Endothelial cell of umbilical vein (primary cell): ENCODE results near the gene RCAN3. TPM values are rescaled to one million over a fixed set of nuclear protein-coding genes. Genes with fewer than 3 reads are reported as not detected.

Experiments used
- BruUV-seq: library from RNA; stranded (reverse); fragments of 400-500 nt; replicated peaks from 2 replicates; lab custom pipeline; 2021; lab: Mats Ljungman, UMichigan
- CTCF ChIA-PET: fragments of 300-600, 350-600 bp; sonication (Branson Sonifier 250); formaldehyde crosslinking; loops from one replicate; lab custom pipeline; 2021; ENCODE audit warnings: antibody characterized with exemption, inconsistent platforms; lab: Charles Lee
- POLR2A ChIA-PET: fragments of 300-600, 350-600 bp; sonication (Branson Sonifier 250); formaldehyde crosslinking; loops from one replicate; lab custom pipeline; 2021; ENCODE audit warnings: antibody characterized with exemption, inconsistent platforms; lab: Charles Lee
- DNase-seq: peaks from one replicate; pipeline ENCODE4 v3.0.0-alpha.2; 2011; ENCODE audit warnings: low read depth, low spot score
- FAIRE-seq: peaks from 2 replicates; lab custom pipeline; 2011; peaks lifted over from hg19 to GRCh38; lab: Jason Lieb, UNC
- H2AFZ ChIP-seq: 2 replicates; pipeline ENCODE4 v1.6.0; 2012; ENCODE audit warnings: low read depth, low read length, control low read depth, inconsistent platforms
- H3K27ac ChIP-seq: 2 replicates; pipeline ENCODE4 v1.5.1; 2011; ENCODE audit warnings: low read depth, mild to moderate bottlenecking, control low read depth, low read length, moderate library complexity; ENCODE audit not compliant: insufficient read depth
- H3K27me3 ChIP-seq, 2 experiments: 2 replicates each; pipeline versions ENCODE4 v1.6.0 to v1.6.1; 2011; ENCODE audit warnings: low read length in 2 of 2, mixed read lengths in 1 of 2; ENCODE audit not compliant: control insufficient read depth in 2 of 2, insufficient read depth in 2 of 2
- H3K36me3 ChIP-seq, 2 experiments: 2 replicates in 1 of 2; 3 replicates in 1 of 2; pipeline ENCODE4 v1.5.1; 2011; ENCODE audit warnings: low read length in 2 of 2, mild to moderate bottlenecking in 1 of 2, moderate library complexity in 1 of 2; ENCODE audit not compliant: control insufficient read depth in 2 of 2, insufficient read depth in 2 of 2; ENCODE audit errors: extremely low read depth in 1 of 2
- H3K4me1 ChIP-seq: 3 replicates; pipeline ENCODE4 v1.5.1; 2011; ENCODE audit warnings: mild to moderate bottlenecking, low read length; ENCODE audit not compliant: control insufficient read depth, insufficient read depth; ENCODE audit errors: extremely low read depth
- H3K4me2 ChIP-seq: 2 replicates; pipeline ENCODE4 v1.6.1; 2011; ENCODE audit warnings: low read length, control low read depth, mixed read lengths; ENCODE audit not compliant: insufficient read depth
- H3K4me3 ChIP-seq, 3 experiments: fragments of 200-600 bp in 1 of 3; sonication (generic), shearing (Covaris generic) in 1 of 3; replicated peaks in 1 of 3; 2 replicates each; pipeline ENCODE4 v1.5.1; 2011 to 2016; ENCODE audit warnings: control low read depth in 3 of 3, low read length in 3 of 3, mild to moderate bottlenecking in 2 of 3, inconsistent platforms in 1 of 3, low read depth in 1 of 3, moderate library complexity in 1 of 3; ENCODE audit not compliant: insufficient read depth in 1 of 3
- H3K79me2 ChIP-seq: 2 replicates; pipeline ENCODE4 v1.6.0; 2012; ENCODE audit warnings: low read length, inconsistent platforms; ENCODE audit not compliant: control insufficient read depth, insufficient read depth
- H3K9ac ChIP-seq: replicated peaks from 2 replicates; pipeline ENCODE3; 2011; ENCODE audit warnings: low read length, control low read depth; ENCODE audit not compliant: insufficient read depth; ENCODE audit errors: extremely low read depth
- H3K9me1 ChIP-seq: replicated peaks from 3 replicates; pipeline ENCODE4 v1.6.0; 2011; ENCODE audit warnings: mild to moderate bottlenecking, low read length; ENCODE audit not compliant: control insufficient read depth, insufficient read depth; ENCODE audit errors: extremely low read depth
- H3K9me3 ChIP-seq: replicated peaks from 2 replicates; pipeline ENCODE4 v1.5.1; 2012; ENCODE audit warnings: low read length, inconsistent platforms; ENCODE audit not compliant: control insufficient read depth, insufficient read depth
- H4K20me1 ChIP-seq: replicated peaks from 2 replicates; pipeline ENCODE3; 2011; ENCODE audit warnings: mild to moderate bottlenecking, low read length; ENCODE audit not compliant: control insufficient read depth, insufficient read depth; ENCODE audit errors: extremely low read depth
- EZH2 ChIP-seq: IDR thresholded peaks from 2 replicates; pipeline ENCODE4 v1.6.1; 2012; ENCODE audit warnings: borderline replicate concordance, low read depth, mild to moderate bottlenecking, moderate library complexity, low read length, inconsistent platforms; ENCODE audit not compliant: severe bottlenecking
- FOS ChIP-seq: IDR thresholded peaks from 2 replicates; pipeline ENCODE4 v1.6.1; 2011; ENCODE audit warnings: mild to moderate bottlenecking, low read length, moderate library complexity, borderline replicate concordance; ENCODE audit not compliant: insufficient read depth
- GATA2 ChIP-seq: IDR thresholded peaks from 2 replicates; pipeline ENCODE4 v1.7.0; 2011; ENCODE audit warnings: low read depth, mild to moderate bottlenecking, moderate library complexity, mixed read lengths, low read length; ENCODE audit not compliant: insufficient read length, insufficient read depth
- JUN ChIP-seq: IDR thresholded peaks from 2 replicates; pipeline ENCODE4 v1.6.1; 2011; ENCODE audit warnings: borderline replicate concordance, low read depth; ENCODE audit not compliant: insufficient read length, insufficient read depth
- MYC ChIP-seq: IDR thresholded peaks from one replicate; pipeline ENCODE4 v1.6.1; 2011; ENCODE audit warnings: mild to moderate bottlenecking, low read depth, low read length
- POLR2A ChIP-seq: IDR thresholded peaks from 2 replicates; pipeline ENCODE4 v1.6.1; 2012; ENCODE audit warnings: low read depth, mild to moderate bottlenecking, control low read depth, low read length
- POLR2AphosphoS5 ChIP-seq: IDR thresholded peaks from 2 replicates; pipeline ENCODE4 v1.6.1; 2012; ENCODE audit warnings: low read depth, mild to moderate bottlenecking, control low read depth, low read length, moderate library complexity; ENCODE audit not compliant: insufficient read depth
- dilution Hi-C: fragments of 300-500 bp; cut with MboI; formaldehyde crosslinking; loops from one replicate; pipeline ENCODE4 v1.15.0; 2019; ENCODE audit warnings: low sequenced_read_pairs; ENCODE audit not compliant: extremely low pct_ligation_motif_present
- intact Hi-C: fragments of 100-400 bp; cut with micrococcal nuclease; formaldehyde crosslinking; loops from one replicate; pipeline ENCODE4 v1.10.0; 2022
- polyA plus RNA-seq, 4 experiments: library from polyadenylated mRNA; depleted of rRNA in 3 of 4; stranded (reverse) in 3 of 4; unstranded in 1 of 4; fragments of >200 nt; gene quantifications; 2 replicates each; pipeline versions ENCODE4 v1.2.1 to v1.2.3, GENCODE V29; 2011 to 2012; ENCODE audit warnings: missing spikeins in 1 of 4
- total RNA-seq: library from RNA; stranded (reverse); gene quantifications from 2 replicates; pipeline ENCODE4 v1.2.3, GENCODE V29; 2021
- TF ChIP-seq, protein P1 (sequence below): IDR thresholded peaks from 2 replicates; pipeline ENCODE4 v1.6.1; 2011; ENCODE audit not compliant: insufficient read depth, insufficient read length
- TF ChIP-seq, protein P2 (sequence below), 2 donors: IDR thresholded peaks; 1 replicate in 1 of 2; 2 replicates in 1 of 2; pipeline ENCODE4 v1.5.1; 2011; ENCODE audit warnings: low read length in 2 of 2, mild to moderate bottlenecking in 2 of 2, moderate library complexity in 2 of 2, control low read depth in 1 of 2, inconsistent platforms in 1 of 2, low read depth in 1 of 2; ENCODE audit not compliant: insufficient read depth in 1 of 2; ENCODE audit errors: extremely low read depth in 1 of 2

RCAN3 gene
- total and polyA plus RNA-seq, 2 donors (not counting 3 experiments of a cell fraction or from before 2014, with no cell fraction given): 0.99 to 5.1 TPM

DNA sequence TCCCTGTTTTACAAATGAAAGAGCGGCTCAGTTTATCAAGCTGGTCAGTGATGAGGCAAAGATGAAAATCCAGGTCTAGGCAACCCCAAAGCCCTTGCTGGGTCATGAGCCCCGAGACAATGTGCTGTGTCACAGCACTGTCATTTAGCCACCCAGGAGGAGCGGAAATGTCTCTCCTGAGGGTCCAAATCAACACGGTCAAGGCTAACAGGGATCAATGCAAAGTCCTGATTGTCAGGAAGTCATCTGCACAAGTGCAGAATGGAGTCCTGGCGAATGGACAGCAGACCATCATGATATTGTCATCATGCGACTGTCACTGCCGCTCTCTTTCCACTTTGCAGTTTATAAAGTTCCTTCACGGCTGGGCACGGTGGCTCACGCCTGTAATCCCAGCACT, 83.5 kb downstream of the RCAN3 start:
- no peaks in the 10 kb centered on the region for H4K20me1 ChIP-seq
- H2AFZ ChIP-seq: no peak overlapping the region
- ChIA-PET CTCF (interaction anchor here (1.5 to 4.8 kb wide), 7 partner anchors 11 to 387 kb away, joined by 4 to 59 read pairs (median 9); no protein-coding TSS in a partner anchor), POLR2A (interaction anchor here (1.0 kb wide), 1 partner anchor 9 kb away, joined by 5 read pairs; no protein-coding TSS in a partner anchor)
- H3K9me1 ChIP-seq: no peaks in the 10 kb centered on the region
- H3K36me3 ChIP-seq: no peaks in the 10 kb centered on the region
- H3K4me2 ChIP-seq: no peak overlapping the region
- intact Hi-C loops (loop anchor here (5.0 kb wide), 2 partner anchors 384 to 434 kb away; no protein-coding TSS in a partner anchor), dilution Hi-C loops (no loop called here)
- DNase-seq (no peak), FAIRE-seq (no peak)
- no TSS peak for BruUV-seq
- H3K27me3 ChIP-seq: peaks cover 0 to 6% of the 10 kb centered on the region in 2 experiments
- no peaks in the 10 kb centered on the region for H3K9me3 ChIP-seq
- H3K27ac ChIP-seq: no peak overlapping the region
- no peaks in the 10 kb centered on the region for H3K4me1 ChIP-seq
- no peak overlapping the region for H3K9ac ChIP-seq
- H3K79me2 ChIP-seq: no peaks in the 10 kb centered on the region
- TF ChIP-seq POLR2AphosphoS5 (no peak), JUN (no peak), EZH2 (no peak), GATA2 (no peak), FOS (no peak), POLR2A (no peak), MYC (no peak)
- TF ChIP-seq, protein P1, sequence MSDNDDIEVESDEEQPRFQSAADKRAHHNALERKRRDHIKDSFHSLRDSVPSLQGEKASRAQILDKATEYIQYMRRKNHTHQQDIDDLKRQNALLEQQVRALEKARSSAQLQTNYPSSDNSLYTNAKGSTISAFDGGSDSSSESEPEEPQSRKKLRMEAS: no peak
- TF ChIP-seq, protein P2, sequence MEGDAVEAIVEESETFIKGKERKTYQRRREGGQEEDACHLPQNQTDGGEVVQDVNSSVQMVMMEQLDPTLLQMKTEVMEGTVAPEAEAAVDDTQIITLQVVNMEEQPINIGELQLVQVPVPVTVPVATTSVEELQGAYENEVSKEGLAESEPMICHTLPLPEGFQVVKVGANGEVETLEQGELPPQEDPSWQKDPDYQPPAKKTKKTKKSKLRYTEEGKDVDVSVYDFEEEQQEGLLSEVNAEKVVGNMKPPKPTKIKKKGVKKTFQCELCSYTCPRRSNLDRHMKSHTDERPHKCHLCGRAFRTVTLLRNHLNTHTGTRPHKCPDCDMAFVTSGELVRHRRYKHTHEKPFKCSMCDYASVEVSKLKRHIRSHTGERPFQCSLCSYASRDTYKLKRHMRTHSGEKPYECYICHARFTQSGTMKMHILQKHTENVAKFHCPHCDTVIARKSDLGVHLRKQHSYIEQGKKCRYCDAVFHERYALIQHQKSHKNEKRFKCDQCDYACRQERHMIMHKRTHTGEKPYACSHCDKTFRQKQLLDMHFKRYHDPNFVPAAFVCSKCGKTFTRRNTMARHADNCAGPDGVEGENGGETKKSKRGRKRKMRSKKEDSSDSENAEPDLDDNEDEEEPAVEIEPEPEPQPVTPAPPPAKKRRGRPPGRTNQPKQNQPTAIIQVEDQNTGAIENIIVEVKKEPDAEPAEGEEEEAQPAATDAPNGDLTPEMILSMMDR (IDR thresholded peaks at IDR 0.05; ENCODE audit: extremely low read depth in 1 of 2, insufficient read depth in 1 of 2, low read depth in 1 of 2, low read length in 2 of 2): no peak
- no peak overlapping the region for H3K4me3 ChIP-seq
